ENCODE data around the gene CAPNS2. TPM values are rescaled to one million over a fixed set of nuclear protein-coding genes. Genes with fewer than 3 reads are reported as not detected.

CAPNS2 gene
- 0.25 and 0.27 TPM in 2 replicates for total RNA-seq

GRCh38 chr16:55566432-55567175 is at the start of gene CAPNS2:
Gene CAPNS2 (plus strand): TSS chr16:55566684. CDS start chr16:55566757, 73 bp downstream.
- intact Hi-C loops (cut with micrococcal nuclease), result no loop called here

DNA sequence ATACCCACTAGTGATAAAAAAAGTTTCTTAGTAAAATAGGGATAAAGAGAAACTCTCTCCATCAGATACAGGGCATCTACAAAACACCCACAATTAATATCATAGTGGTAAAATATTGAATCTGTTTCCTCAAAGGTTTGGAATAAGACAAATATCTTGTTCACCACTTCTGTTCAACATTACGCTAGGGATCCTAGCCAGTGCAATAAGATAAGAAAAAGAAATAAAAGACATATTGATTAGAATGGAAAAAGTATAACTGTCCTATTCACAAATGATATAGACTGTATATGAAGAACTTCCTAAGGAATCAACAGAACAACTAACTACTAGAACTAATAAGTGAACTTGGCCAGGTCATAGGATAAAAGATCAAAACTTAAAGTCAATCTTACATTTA is 44.7 kb upstream of the CAPNS2 start:
- intact Hi-C loops (cut with micrococcal nuclease), result no loop called here

DNA sequence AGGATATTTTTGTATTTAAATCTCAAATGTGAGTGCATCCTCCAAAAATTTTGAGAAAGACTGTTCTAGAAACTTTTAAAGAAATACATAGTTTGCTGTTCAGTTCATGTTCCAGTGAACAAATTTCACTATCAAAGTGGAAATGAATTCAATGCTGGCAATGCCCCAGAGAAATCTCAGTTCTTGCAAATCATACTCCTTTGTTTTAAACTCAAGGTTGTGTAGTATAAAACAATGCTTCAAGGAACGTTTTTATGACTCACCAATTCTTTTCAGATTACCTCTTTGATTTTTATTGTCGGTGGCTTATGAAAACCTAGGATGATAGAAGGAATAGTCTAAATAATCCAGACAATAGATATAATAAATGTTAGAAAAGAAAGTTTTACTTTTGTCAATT is 40.0 kb upstream of the CAPNS2 start:
- intact Hi-C loops (cut with micrococcal nuclease), result no loop called here

- intact Hi-C loops (cut with micrococcal nuclease), result no loop called here
Observed at GRCh38 chr16:55527885-55528284, 38.6 kb upstream of the CAPNS2 start.

DNA sequence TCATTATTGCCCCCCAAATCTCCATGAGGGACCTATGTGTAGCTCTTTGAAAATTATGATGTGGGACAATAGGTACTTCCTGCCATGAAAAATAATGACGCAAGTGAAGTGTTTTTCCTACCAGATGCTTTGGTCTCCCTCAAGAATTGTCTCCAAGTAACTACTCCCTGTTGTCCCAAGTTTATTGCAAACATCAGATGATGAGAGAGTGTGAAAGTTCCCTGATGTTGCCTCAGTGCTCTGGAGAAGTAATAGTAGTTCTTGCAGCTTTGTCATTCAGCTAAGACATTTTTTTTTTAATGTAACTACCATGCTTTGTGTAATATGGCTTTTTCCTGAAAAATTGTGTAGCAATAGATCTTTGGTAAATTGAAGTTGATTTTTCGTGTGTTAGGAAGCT is 37.5 kb upstream of the CAPNS2 start:
- intact Hi-C loops (cut with micrococcal nuclease), result no loop called here

GRCh38 chr16:55530316-55530856 is 36.1 kb upstream of the CAPNS2 start:
- intact Hi-C loops (cut with micrococcal nuclease), result no loop called here

DNA sequence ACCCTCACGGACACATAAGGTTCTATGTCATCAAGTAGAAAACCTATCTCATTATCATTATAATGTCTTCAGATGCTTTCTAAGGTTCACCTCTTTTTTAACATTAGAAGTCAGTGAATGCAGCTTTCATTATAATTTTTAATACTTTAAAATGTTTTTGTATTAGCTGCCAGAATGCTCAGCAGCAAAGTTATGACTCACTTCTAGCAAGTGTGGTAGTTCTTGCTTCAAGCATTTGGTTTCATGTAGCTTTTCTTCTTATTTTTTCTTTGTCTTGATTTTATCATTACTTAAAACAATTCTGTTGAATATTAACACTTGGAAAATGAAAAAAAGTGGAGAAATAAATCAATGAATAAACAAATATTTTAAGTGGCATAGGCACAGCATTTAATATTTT is 34.3 kb upstream of the CAPNS2 start:
- intact Hi-C loops (cut with micrococcal nuclease), result no loop called here

DNA sequence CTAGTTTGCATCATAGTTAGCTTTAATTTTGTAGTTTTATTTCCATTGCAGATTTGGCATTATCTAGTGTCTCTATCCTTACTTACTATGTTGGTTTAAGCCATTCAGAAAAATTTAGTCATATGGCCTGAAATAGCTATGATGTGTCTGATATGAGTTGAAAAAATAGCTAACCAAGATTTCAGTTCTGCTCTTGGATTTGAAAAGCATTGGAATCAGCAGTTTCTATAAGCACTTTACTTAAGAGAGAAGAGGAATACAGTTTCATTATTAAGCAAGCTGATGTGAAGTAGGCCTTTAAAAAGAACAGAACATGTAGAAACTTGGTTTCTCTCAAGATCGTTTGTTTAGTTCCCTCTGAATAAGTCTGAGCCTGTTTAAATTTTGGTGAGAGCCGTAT is 31.7 kb upstream of the CAPNS2 start:
- intact Hi-C loops (cut with micrococcal nuclease), result no loop called here

GRCh38 chr16:55539049-55539448 is 27.4 kb upstream of the CAPNS2 start:
- intact Hi-C loops (cut with micrococcal nuclease), result no loop called here

- intact Hi-C loops (cut with micrococcal nuclease), result no loop called here
Observed at GRCh38 chr16:55539488-55539887, 27.0 kb upstream of the CAPNS2 start.

- intact Hi-C loops (cut with micrococcal nuclease), result no loop called here
Observed at GRCh38 chr16:55540221-55540620, 26.3 kb upstream of the CAPNS2 start.

DNA sequence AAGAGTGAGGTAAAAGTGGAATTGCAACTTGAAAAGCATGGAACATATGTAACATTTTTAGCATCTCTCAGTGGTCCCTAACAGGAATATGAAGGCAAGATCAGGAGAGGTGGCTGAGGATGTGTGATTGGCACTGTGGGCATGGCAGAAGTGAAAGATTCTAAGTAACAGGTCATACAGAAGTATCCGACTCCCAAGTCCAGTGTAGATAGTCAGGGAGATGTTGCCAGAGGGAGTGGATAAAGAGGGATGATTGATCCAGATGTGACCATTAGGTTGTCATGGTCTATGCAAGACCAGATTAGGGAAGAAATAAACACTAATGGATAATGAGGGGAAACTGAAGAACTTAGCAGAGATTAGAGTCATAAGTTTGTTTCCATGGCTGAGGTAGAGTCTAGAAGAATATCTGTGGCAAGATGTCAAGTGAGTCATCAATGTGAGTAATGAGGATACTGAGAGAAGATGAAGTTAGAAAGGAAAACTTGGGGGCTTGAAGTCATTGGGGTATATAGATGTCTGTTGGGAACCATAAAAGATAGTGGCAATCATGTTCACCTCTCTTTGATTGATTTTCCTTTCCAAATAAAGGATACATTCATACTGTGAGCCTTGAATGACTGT is 23.9 kb upstream of the CAPNS2 start:
- intact Hi-C loops (cut with micrococcal nuclease), result loop anchor here (1.0 to 2.0 kb wide), 2 partner anchors 77 to 158 kb away; no protein-coding TSS in a partner anchor

- intact Hi-C loops (cut with micrococcal nuclease), result loop anchor here (1.0 to 2.0 kb wide), 2 partner anchors 78 to 157 kb away; no protein-coding TSS in a partner anchor
Observed at GRCh38 chr16:55543472-55543871, 23.0 kb upstream of the CAPNS2 start.

DNA sequence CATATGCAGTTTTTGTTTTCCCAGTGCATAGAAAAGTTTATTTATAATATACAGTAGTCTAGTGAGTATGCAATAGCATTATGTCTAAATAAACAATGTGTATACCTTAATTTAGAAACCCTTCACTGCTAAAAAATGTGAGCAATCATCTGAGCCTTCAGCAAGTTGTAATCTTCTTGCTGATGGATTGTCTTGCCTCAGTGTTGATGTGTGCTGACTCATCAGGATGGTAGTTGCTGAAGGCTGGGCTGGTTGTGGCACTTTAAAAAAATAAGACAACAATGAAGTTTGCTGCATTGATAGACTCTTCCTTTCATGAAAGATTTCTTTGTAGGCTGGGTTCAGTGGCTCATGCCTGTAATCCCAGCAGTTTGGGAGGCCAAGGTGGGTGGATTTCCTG is 13.9 kb upstream of the CAPNS2 start:
- intact Hi-C loops (cut with micrococcal nuclease), result no loop called here

DNA sequence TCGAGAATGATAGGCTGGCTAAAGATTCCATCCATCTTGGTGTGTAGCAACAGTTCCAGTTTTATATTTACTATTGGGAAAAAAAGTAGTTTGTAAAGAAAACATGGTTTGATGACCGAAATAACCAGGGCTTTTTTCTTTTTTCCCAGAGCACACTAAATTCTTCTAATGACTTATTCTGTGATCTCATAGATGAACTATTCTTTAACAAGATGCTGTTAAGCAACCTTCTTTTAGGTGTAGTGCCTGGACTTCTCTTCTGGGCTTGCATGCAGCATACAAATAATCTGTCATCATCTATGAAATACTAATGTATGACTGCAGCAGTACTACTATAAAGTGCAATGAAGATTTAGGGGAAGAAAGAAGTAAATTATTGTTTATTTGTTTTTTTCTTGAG is 11.0 kb upstream of the CAPNS2 start:
- intact Hi-C loops (cut with micrococcal nuclease), result no loop called here

- intact Hi-C loops (cut with micrococcal nuclease), result no loop called here
Observed at GRCh38 chr16:55557186-55557585, 9.3 kb upstream of the CAPNS2 start.

GRCh38 chr16:55559233-55559632 is 7.3 kb upstream of the CAPNS2 start:
- intact Hi-C loops (cut with micrococcal nuclease), result no loop called here

GRCh38 chr16:55559933-55560516 is 6.5 kb upstream of the CAPNS2 start:
- intact Hi-C loops (cut with micrococcal nuclease), result no loop called here

- intact Hi-C loops (cut with micrococcal nuclease), result no loop called here
Observed at GRCh38 chr16:55561319-55561848, 5.1 kb upstream of the CAPNS2 start.

- intact Hi-C loops (cut with micrococcal nuclease), result no loop called here
Observed at GRCh38 chr16:55562936-55563335, 3.5 kb upstream of the CAPNS2 start.

- intact Hi-C loops (cut with micrococcal nuclease), result no loop called here
Observed at GRCh38 chr16:55563797-55564196, 2.7 kb upstream of the CAPNS2 start.

- intact Hi-C loops (cut with micrococcal nuclease), result no loop called here
Observed at GRCh38 chr16:55565086-55565485, 1.4 kb upstream of the CAPNS2 start.
